Left ventricle myocardium inferior (tissue), 1 donor: ENCODE data around the gene PARD3B. TPM values are rescaled to one million over a fixed set of nuclear protein-coding genes. Genes with fewer than 3 reads are reported as not detected.

ENCODE experiments used
- DNase-seq: peaks from one replicate; pipeline ENCODE4 v3.0.0-alpha.2; 2020
- H3K27ac ChIP-seq: fragments of 200-600 bp; replicated peaks from 2 replicates; pipeline ENCODE4 v1.8.0; 2021
- H3K27me3 ChIP-seq: fragments of 200-600 bp; 2 replicates; pipeline ENCODE4 v1.8.0; 2021; ENCODE audit warnings: low read depth
- H3K36me3 ChIP-seq: fragments of 200-600 bp; 2 replicates; pipeline ENCODE4 v1.8.0; 2021
- H3K4me1 ChIP-seq: fragments of 200-600 bp; 2 replicates; pipeline ENCODE4 v1.8.0; 2021
- H3K4me3 ChIP-seq: fragments of 200-600 bp; 2 replicates; pipeline ENCODE4 v1.8.0; 2021; ENCODE audit warnings: mild to moderate bottlenecking, moderate library complexity
- H3K9me3 ChIP-seq: fragments of 200-600 bp; replicated peaks from 2 replicates; pipeline ENCODE4 v1.8.0; 2021
- CTCF ChIP-seq: fragments of 200-600 bp; IDR thresholded peaks from 2 replicates; pipeline ENCODE4 v1.8.0; 2021; ENCODE audit warnings: antibody characterized with exemption, mild to moderate bottlenecking, borderline replicate concordance
- intact Hi-C: fragments of 100-400 bp; cut with micrococcal nuclease; formaldehyde crosslinking; loops from one replicate; pipeline ENCODE4 v1.11.0; 2022
- total RNA-seq: library from RNA; stranded (reverse); fragmentation: NEBNext Ultra II Directional; extraction: Animal tissue kit (Norgen Biotek cat#: 25700); gene quantifications from one replicate; pipeline ENCODE4 v1.2.1, GENCODE V29; 2021
- donor health status: DM: no; HTN: yes; CAD: no; lungs with severe emphysema.

Gene PARD3B
- total RNA-seq, 1 donor from 2014 or later = 9.1 TPM

DNA sequence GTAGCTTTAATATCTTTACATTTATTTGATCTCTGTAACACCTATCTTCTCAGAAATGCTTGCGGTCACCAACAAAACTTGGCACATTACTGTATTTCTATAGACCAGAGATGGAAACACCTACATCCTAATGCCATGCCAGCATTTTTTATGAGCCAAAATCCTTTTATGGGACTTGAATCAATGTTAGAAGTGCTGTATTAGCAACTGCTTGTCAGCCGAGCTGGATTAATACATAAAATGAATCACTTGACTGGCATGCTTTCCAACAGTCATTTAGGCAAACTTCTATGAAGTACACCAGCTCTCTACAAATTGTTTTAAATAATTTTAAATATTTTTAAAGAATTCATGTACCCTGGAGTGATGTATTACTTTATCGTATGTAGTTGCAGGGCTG, 864.1 kb downstream of the PARD3B start:
- H3K4me3 ChIP-seq = no peak overlapping the region

GRCh38 chr2:205411558-205411957, 866.3 kb downstream of the PARD3B start:
- TF ChIP-seq CTCF = no peak
- intact Hi-C loops = no loop called here
- Histone ChIP-seq H3K36me3 (no peaks in the 10 kb centered on the region), H3K9me3 (no peaks in the 10 kb centered on the region), H3K4me3 (no peak overlapping the region), H3K27me3 (no peaks in the 10 kb centered on the region), H3K27ac (no peak overlapping the region), H3K4me1 (peaks cover 14% of the 10 kb centered on the region)
- no peak for DNase-seq

More for the DNA sequence above, 864.1 kb downstream of the PARD3B start:
- Histone ChIP-seq H3K27ac (no peak overlapping the region), H3K4me1 (peaks cover 25% of the 10 kb centered on the region), H3K36me3 (no peaks in the 10 kb centered on the region), H3K27me3 (no peaks in the 10 kb centered on the region), H3K9me3 (no peaks in the 10 kb centered on the region)
- no peak for DNase-seq
- no peak for TF ChIP-seq CTCF
- intact Hi-C loops = no loop called here

GRCh38 chr2:205424326-205424725, 879.1 kb downstream of the PARD3B start:
- Histone ChIP-seq H3K4me3 (no peak overlapping the region), H3K27me3 (no peaks in the 10 kb centered on the region), H3K9me3 (no peaks in the 10 kb centered on the region), H3K36me3 (no peaks in the 10 kb centered on the region), H3K4me1 (no peaks in the 10 kb centered on the region), H3K27ac (no peak overlapping the region)
- no peak for DNase-seq
- no peak for TF ChIP-seq CTCF
- intact Hi-C loops = no loop called here

GRCh38 chr2:205425102-205425501, 879.8 kb downstream of the PARD3B start:
- Histone ChIP-seq H3K4me3 (no peak overlapping the region), H3K36me3 (no peaks in the 10 kb centered on the region), H3K4me1 (no peaks in the 10 kb centered on the region), H3K27me3 (no peaks in the 10 kb centered on the region), H3K9me3 (no peaks in the 10 kb centered on the region), H3K27ac (no peak overlapping the region)
- DNase-seq = no peak
- no peak for TF ChIP-seq CTCF
- intact Hi-C loops = no loop called here

DNA sequence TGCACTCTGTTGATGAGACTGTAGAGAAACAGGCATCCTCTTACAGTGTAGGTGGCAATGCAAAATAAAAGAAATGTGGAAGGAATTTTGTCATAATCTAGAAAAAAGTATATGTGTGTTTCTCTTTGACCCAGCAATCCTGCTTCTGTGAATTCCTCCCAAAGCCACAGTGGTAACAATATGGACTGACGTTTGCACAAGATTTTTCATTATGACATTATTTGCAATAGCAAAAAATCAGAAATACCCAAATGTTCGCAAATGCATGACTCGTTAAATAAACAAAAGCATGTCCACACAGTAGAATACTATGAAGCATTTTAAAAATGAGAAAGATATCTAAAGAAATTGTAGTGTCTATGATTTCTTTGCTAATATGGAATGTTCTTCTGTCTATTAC, 881.8 kb downstream of the PARD3B start:
- no peak for TF ChIP-seq CTCF
- Histone ChIP-seq H3K36me3 (no peaks in the 10 kb centered on the region), H3K4me3 (no peak overlapping the region), H3K4me1 (no peaks in the 10 kb centered on the region), H3K9me3 (no peaks in the 10 kb centered on the region), H3K27ac (no peak overlapping the region), H3K27me3 (no peaks in the 10 kb centered on the region)
- intact Hi-C loops = no loop called here
- DNase-seq = no peak

DNA sequence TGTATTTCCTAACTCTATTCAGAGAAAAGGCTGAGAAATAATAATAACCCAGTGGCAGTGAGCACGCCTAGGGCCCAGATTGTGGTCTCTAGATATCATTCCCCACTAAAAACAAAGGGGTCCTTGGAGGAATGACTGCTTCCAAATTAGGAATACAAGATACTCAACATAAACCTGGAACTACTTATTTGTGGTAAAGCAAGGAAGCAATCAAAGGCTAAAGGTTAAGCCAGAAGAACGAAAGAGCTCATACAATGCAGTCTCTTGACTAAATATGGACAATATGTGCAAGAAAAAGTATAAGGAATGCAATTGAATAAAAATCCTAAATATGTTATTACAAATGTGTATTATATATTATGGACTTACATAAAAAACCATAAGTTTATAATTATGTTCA, 883.5 kb downstream of the PARD3B start:
- H3K36me3 ChIP-seq = no peaks in the 10 kb centered on the region
- H3K27me3 ChIP-seq = no peaks in the 10 kb centered on the region
- H3K4me3 ChIP-seq = no peak overlapping the region
- no peaks in the 10 kb centered on the region for H3K4me1 ChIP-seq
- no peak for DNase-seq
- H3K9me3 ChIP-seq = no peaks in the 10 kb centered on the region
- TF ChIP-seq CTCF = no peak
- intact Hi-C loops = no loop called here
- no peak overlapping the region for H3K27ac ChIP-seq
